Measurements from ENCODE around the gene ZNF318.
"Not testable (repeated sequence)": the region's sequence is repeated elsewhere in the genome, so short reads cannot be mapped to it uniquely, and the experiment has no call there.

Gene ZNF318

GRCh38 chr6:43389730-43390295 lies 20.4 kb upstream of the ZNF318 start:
- POLR2A ChIA-PET: interaction anchor here (1.1 to 5.4 kb wide), 4 partner anchors 16 to 143 kb away, joined by 3 to 42 read pairs (median 6); partner anchors contain the start of genes ABCC10 and ZNF318
- TF ChIP-seq ARNT (IDR thresholded peaks at IDR 0.05) (no peak), FOXK2 (IDR thresholded peaks at IDR 0.05) (no peak), L3MBTL2 (conservative IDR thresholded peaks at IDR 0.05) (no peak), ELF4 (IDR thresholded peaks at IDR 0.05) (no peak), SP1 (IDR thresholded peaks at IDR 0.05) (no peak), NFRKB (IDR thresholded peaks at IDR 0.05) (no peak), LEF1 (IDR thresholded peaks at IDR 0.05; ENCODE audit: borderline replicate concordance) (no peak), HDGF (IDR thresholded peaks at IDR 0.05; ENCODE audit: borderline replicate concordance) (no peak), PKNOX1 (IDR thresholded peaks at IDR 0.05) (no peak), ZNF384 (IDR thresholded peaks at IDR 0.05) (no peak), BHLHE40 (IDR thresholded peaks at IDR 0.05; ENCODE audit: borderline replicate concordance) (no peak), CTBP1 (IDR thresholded peaks at IDR 0.05; ENCODE audit: borderline replicate concordance) (no peak), SUZ12 (IDR thresholded peaks at IDR 0.05) (no peak), FOXM1 (IDR thresholded peaks at IDR 0.05; ENCODE audit: borderline replicate concordance) (no peak), FOXA1 (IDR thresholded peaks at IDR 0.05) (no peak), TARDBP (IDR thresholded peaks at IDR 0.05) (no peak)
- CTCF ChIA-PET: interaction anchor here (0.5 kb wide), 1 partner anchor 120 kb away, joined by 3 read pairs; the partner anchor contains the start of gene LRRC73
- no peak for DNase-seq (ENCODE audit: extremely low spot score)

GRCh38 chr6:43386492-43386891 lies 17.0 kb upstream of the ZNF318 start:
- POLR2A ChIA-PET: no interaction called here
- TF ChIP-seq ARNT (IDR thresholded peaks at IDR 0.05): no peak
- no peak for TF ChIP-seq ZNF384 (IDR thresholded peaks at IDR 0.05)
- TF ChIP-seq BHLHE40 (IDR thresholded peaks at IDR 0.05; ENCODE audit: borderline replicate concordance): no peak
- no peak for TF ChIP-seq CTBP1 (IDR thresholded peaks at IDR 0.05; ENCODE audit: borderline replicate concordance)
- CTCF ChIA-PET: interaction anchor here (0.7 kb wide), 1 partner anchor 117 kb away, joined by 3 read pairs; no protein-coding TSS in a partner anchor
- DNase-seq (ENCODE audit: extremely low spot score): no peak

- CTCF ChIA-PET: interaction anchor here (0.7 kb wide), 1 partner anchor 15 kb away, joined by 3 read pairs; no protein-coding TSS in a partner anchor
- TF ChIP-seq CTBP1 (IDR thresholded peaks at IDR 0.05; ENCODE audit: borderline replicate concordance) (no peak), FOXK2 (IDR thresholded peaks at IDR 0.05) (no peak), SP1 (IDR thresholded peaks at IDR 0.05) (no peak), HDGF (IDR thresholded peaks at IDR 0.05; ENCODE audit: borderline replicate concordance) (no peak), PKNOX1 (IDR thresholded peaks at IDR 0.05) (no peak), SUZ12 (IDR thresholded peaks at IDR 0.05) (no peak), ARNT (IDR thresholded peaks at IDR 0.05) (no peak), FOXM1 (IDR thresholded peaks at IDR 0.05; ENCODE audit: borderline replicate concordance) (no peak), FOXA1 (IDR thresholded peaks at IDR 0.05) (no peak), ZNF384 (IDR thresholded peaks at IDR 0.05) (no peak), NFRKB (IDR thresholded peaks at IDR 0.05) (no peak), ELF4 (IDR thresholded peaks at IDR 0.05) (no peak), BHLHE40 (IDR thresholded peaks at IDR 0.05; ENCODE audit: borderline replicate concordance) (no peak), TARDBP (IDR thresholded peaks at IDR 0.05) (no peak), L3MBTL2 (conservative IDR thresholded peaks at IDR 0.05) (no peak), LEF1 (IDR thresholded peaks at IDR 0.05; ENCODE audit: borderline replicate concordance) (no peak)
- DNase-seq (ENCODE audit: extremely low spot score): no peak
- POLR2A ChIA-PET: interaction anchor here (0.6 to 2.4 kb wide), 2 partner anchors 14 to 74 kb away, joined by 4 to 8 read pairs; partner anchors contain the start of gene ZNF318
These were observed 13.7 kb upstream of the ZNF318 start for GRCh38 chr6:43383021-43383667.

GRCh38 chr6:43380858-43381257 lies 11.4 kb upstream of the ZNF318 start:
- ChIA-PET POLR2A (interaction anchor here (2.4 kb wide), 1 partner anchor 11 kb away, joined by 8 read pairs; the partner anchor contains the start of gene ZNF318), CTCF (interaction anchor here (0.8 kb wide), 1 partner anchor 872 kb away, joined by 4 read pairs; no protein-coding TSS in a partner anchor)
- not testable (repeated sequence) for DNase-seq (ENCODE audit: extremely low spot score)

GRCh38 chr6:43378631-43379030 lies 9.2 kb upstream of the ZNF318 start:
- no peak for TF ChIP-seq NFRKB (IDR thresholded peaks at IDR 0.05)
- TF ChIP-seq TARDBP (IDR thresholded peaks at IDR 0.05): no peak
- no peak for TF ChIP-seq BHLHE40 (IDR thresholded peaks at IDR 0.05; ENCODE audit: borderline replicate concordance)
- TF ChIP-seq LEF1 (IDR thresholded peaks at IDR 0.05; ENCODE audit: borderline replicate concordance): no peak
- TF ChIP-seq SUZ12 (IDR thresholded peaks at IDR 0.05): no peak
- TF ChIP-seq L3MBTL2 (conservative IDR thresholded peaks at IDR 0.05): no peak
- TF ChIP-seq ARNT (IDR thresholded peaks at IDR 0.05): no peak
- TF ChIP-seq CTBP1 (IDR thresholded peaks at IDR 0.05; ENCODE audit: borderline replicate concordance): no peak
- TF ChIP-seq ZNF384 (IDR thresholded peaks at IDR 0.05): no peak
- TF ChIP-seq FOXM1 (IDR thresholded peaks at IDR 0.05; ENCODE audit: borderline replicate concordance): no peak
- no peak for TF ChIP-seq SP1 (IDR thresholded peaks at IDR 0.05)
- TF ChIP-seq FOXK2 (IDR thresholded peaks at IDR 0.05): no peak
- no peak for TF ChIP-seq HDGF (IDR thresholded peaks at IDR 0.05; ENCODE audit: borderline replicate concordance)
- CTCF ChIA-PET: interaction anchor here (0.6 kb wide), 1 partner anchor 26 kb away, joined by 3 read pairs; no protein-coding TSS in a partner anchor
- DNase-seq (ENCODE audit: extremely low spot score): no peak
- POLR2A ChIA-PET: interaction anchor here (2.1 kb wide), 1 partner anchor 9 kb away, joined by 14 read pairs; the partner anchor contains the start of gene ZNF318

- ChIA-PET CTCF (interaction anchor here (0.6 kb wide), 1 partner anchor 27 kb away, joined by 3 read pairs; no protein-coding TSS in a partner anchor), POLR2A (interaction anchor here (1.8 to 2.1 kb wide), 2 partner anchors 8 to 49 kb away, joined by 5 to 14 read pairs; partner anchors contain the start of genes ABCC10 and ZNF318)
- no peak for DNase-seq (ENCODE audit: extremely low spot score)
- no peak for TF ChIP-seq ARNT (IDR thresholded peaks at IDR 0.05)
- TF ChIP-seq SP1 (IDR thresholded peaks at IDR 0.05): no peak
- TF ChIP-seq BHLHE40 (IDR thresholded peaks at IDR 0.05; ENCODE audit: borderline replicate concordance): no peak
- no peak for TF ChIP-seq LEF1 (IDR thresholded peaks at IDR 0.05; ENCODE audit: borderline replicate concordance)
- TF ChIP-seq FOXA1 (IDR thresholded peaks at IDR 0.05): no peak
- TF ChIP-seq TARDBP (IDR thresholded peaks at IDR 0.05): no peak
- no peak for TF ChIP-seq ZNF384 (IDR thresholded peaks at IDR 0.05)
- TF ChIP-seq HDGF (IDR thresholded peaks at IDR 0.05; ENCODE audit: borderline replicate concordance): no peak
- no peak for TF ChIP-seq FOXK2 (IDR thresholded peaks at IDR 0.05)
- TF ChIP-seq NFRKB (IDR thresholded peaks at IDR 0.05): no peak
- no peak for TF ChIP-seq ELF4 (IDR thresholded peaks at IDR 0.05)
- TF ChIP-seq PKNOX1 (IDR thresholded peaks at IDR 0.05): no peak
- no peak for TF ChIP-seq L3MBTL2 (conservative IDR thresholded peaks at IDR 0.05)
- TF ChIP-seq SUZ12 (IDR thresholded peaks at IDR 0.05): no peak
- TF ChIP-seq CTBP1 (IDR thresholded peaks at IDR 0.05; ENCODE audit: borderline replicate concordance): no peak
These were observed 8.3 kb upstream of the ZNF318 start for GRCh38 chr6:43377710-43378229.

All from HEK293T (cell line).